H1 (cell line): ENCODE measurements around the gene ARID1B. TPM values are rescaled to one million over a fixed set of nuclear protein-coding genes. Genes with fewer than 3 reads are reported as not detected.

ENCODE experiments used
- CTCF ChIA-PET: fragments of 300-600 bp; sonication (Branson Sonifier 250); formaldehyde crosslinking; loops from one replicate; lab custom pipeline; 2021; ENCODE audit not compliant: partially characterized antibody; lab: Charles Lee
- POLR2A ChIA-PET: fragments of 300-600 bp; sonication (Branson Sonifier 250); formaldehyde crosslinking; loops from one replicate; lab custom pipeline; 2021; ENCODE audit warnings: inconsistent platforms; ENCODE audit not compliant: partially characterized antibody; lab: Charles Lee
- DNase-seq, 2 experiments: peaks; one replicate each; pipeline versions ENCODE4 v3.0.0 to v3.0.0-alpha.2; 2010 to 2022; ENCODE audit warnings: low spot score in 2 of 2, low read depth in 1 of 2, mixed read lengths in 1 of 2
- FAIRE-seq: peaks from 2 replicates; lab custom pipeline; 2011; peaks lifted over from hg19 to GRCh38; lab: Jason Lieb, UNC
- H2AFZ ChIP-seq: 2 replicates; pipeline ENCODE4 v1.8.1; 2012; ENCODE audit warnings: low read length, inconsistent platforms
- H2AK5ac ChIP-seq: 2 replicates; pipeline ENCODE4 v1.6.1; 2013; ENCODE audit warnings: low read depth, low read length
- H2BK120ac ChIP-seq: replicated peaks from 2 replicates; pipeline ENCODE3; 2013; ENCODE audit warnings: low read depth, low read length, inconsistent platforms
- H2BK12ac ChIP-seq: 2 replicates; pipeline ENCODE4 v1.6.1; 2013; ENCODE audit warnings: low read depth, low read length
- H2BK15ac ChIP-seq: 2 replicates; pipeline ENCODE4 v1.6.1; 2013; ENCODE audit warnings: low read length
- H2BK20ac ChIP-seq: 2 replicates; pipeline ENCODE4 v1.6.1; 2013; ENCODE audit warnings: low read length
- H2BK5ac ChIP-seq: 2 replicates; pipeline ENCODE4 v1.6.1; 2013; ENCODE audit warnings: low read depth, low read length
- H3K14ac ChIP-seq: 2 replicates; pipeline ENCODE4 v1.6.1; 2013; ENCODE audit warnings: inconsistent platforms; ENCODE audit not compliant: insufficient read length
- H3K18ac ChIP-seq: 2 replicates; pipeline ENCODE4 v1.6.1; 2013; ENCODE audit warnings: low read length; ENCODE audit errors: extremely low read depth
- H3K23ac ChIP-seq: 2 replicates; pipeline ENCODE4 v1.6.1; 2013; ENCODE audit warnings: inconsistent platforms; ENCODE audit not compliant: insufficient read length
- H3K23me2 ChIP-seq: 2 replicates; pipeline ENCODE4 v1.6.1; 2013; ENCODE audit warnings: low read depth, low read length
- H3K27ac ChIP-seq: 2 replicates; pipeline ENCODE4 v1.6.1; 2011; ENCODE audit warnings: low read depth, low read length, inconsistent platforms
- H3K27me3 ChIP-seq, 4 experiments: replicated peaks in 1 of 4; 1 replicate in 1 of 4; 2 replicates in 3 of 4; pipeline versions ENCODE4 v1.6.1 to v1.8.1; 2011 to 2013; ENCODE audit warnings: low read length in 3 of 4, mild to moderate bottlenecking in 3 of 4, inconsistent platforms in 2 of 4, mixed read lengths in 2 of 4, moderate library complexity in 1 of 4; ENCODE audit not compliant: control insufficient read depth in 3 of 4, insufficient read depth in 3 of 4; ENCODE audit errors: extremely low read depth in 1 of 4
- H3K36me3 ChIP-seq, 4 experiments: 2 replicates each; pipeline versions ENCODE4 v1.6.1 to v1.8.1; 2011 to 2013; ENCODE audit warnings: mild to moderate bottlenecking in 4 of 4, low read length in 3 of 4, moderate library complexity in 2 of 4, control low read depth in 1 of 4, inconsistent platforms in 1 of 4; ENCODE audit not compliant: insufficient read depth in 4 of 4, control insufficient read depth in 2 of 4
- H3K4ac ChIP-seq: replicated peaks from 2 replicates; pipeline ENCODE3; 2013; ENCODE audit warnings: low read length, low read depth, mixed read lengths, inconsistent platforms; ENCODE audit not compliant: insufficient read length
- H3K4me1 ChIP-seq, 4 experiments: replicated peaks in 1 of 4; 1 replicate in 1 of 4; 2 replicates in 3 of 4; pipeline versions ENCODE4 v1.6.1 to v1.8.1; 2011 to 2013; ENCODE audit warnings: low read length in 3 of 4, inconsistent platforms in 2 of 4, mixed read lengths in 1 of 4; ENCODE audit not compliant: insufficient read depth in 4 of 4, control insufficient read depth in 3 of 4
- H3K4me2 ChIP-seq, 2 experiments: 2 replicates each; pipeline versions ENCODE4 v1.6.1 to v1.8.1; 2011 to 2013; ENCODE audit warnings: low read depth in 2 of 2, low read length in 2 of 2, control low read depth in 1 of 2, inconsistent platforms in 1 of 2, mild to moderate bottlenecking in 1 of 2; ENCODE audit not compliant: insufficient read depth in 1 of 2
- H3K4me3 ChIP-seq, 4 experiments: fragments of 200-600, 300-600 bp in 1 of 4; sonication (generic), shearing (Covaris generic), sonication (Bioruptor Twin) in 1 of 4; 2 replicates each; pipeline versions ENCODE4 v1.5.1 to v1.8.1; 2011 to 2016; ENCODE audit warnings: low read length in 4 of 4, low read depth in 3 of 4, control low read depth in 2 of 4, inconsistent platforms in 2 of 4, mild to moderate bottlenecking in 2 of 4, mixed read lengths in 1 of 4, moderate library complexity in 1 of 4; ENCODE audit not compliant: insufficient read depth in 2 of 4; ENCODE audit errors: extremely low read depth in 1 of 4
- H3K56ac ChIP-seq: replicated peaks from 2 replicates; pipeline ENCODE3; 2013; ENCODE audit warnings: low read depth, mild to moderate bottlenecking, mixed read lengths, low read length, inconsistent platforms; ENCODE audit not compliant: insufficient read length
- H3K79me1 ChIP-seq: 2 replicates; pipeline ENCODE4 v1.6.1; 2013; ENCODE audit warnings: low read depth, low read length, control low read depth
- H3K79me2 ChIP-seq, 2 experiments: 2 replicates each; pipeline versions ENCODE4 v1.6.1 to v1.8.1; 2012 to 2013; ENCODE audit warnings: low read length in 2 of 2, mild to moderate bottlenecking in 2 of 2, inconsistent platforms in 1 of 2; ENCODE audit not compliant: insufficient read depth in 2 of 2, control insufficient read depth in 1 of 2
- H3K9ac ChIP-seq, 4 experiments: replicated peaks in 1 of 4; 1 replicate in 1 of 4; 2 replicates in 3 of 4; pipeline versions ENCODE4 v1.6.1 to v1.8.1; 2011 to 2013; ENCODE audit warnings: low read depth in 3 of 4, low read length in 3 of 4, control low read depth in 2 of 4, mild to moderate bottlenecking in 2 of 4, moderate library complexity in 2 of 4, inconsistent platforms in 1 of 4; ENCODE audit errors: extremely low read depth in 1 of 4
- H3K9me3 ChIP-seq, 2 experiments: 2 replicates each; pipeline versions ENCODE4 v1.6.1 to v1.8.1; 2012 to 2013; ENCODE audit warnings: mild to moderate bottlenecking in 2 of 2, moderate library complexity in 2 of 2, control low read depth in 1 of 2, inconsistent platforms in 1 of 2, low read depth in 1 of 2, low read length in 1 of 2, mixed read lengths in 1 of 2; ENCODE audit not compliant: insufficient read depth in 2 of 2
- H4K20me1 ChIP-seq, 2 experiments: replicated peaks in 1 of 2; 2 replicates each; pipeline versions ENCODE3 to v1.8.1; 2011 to 2013; ENCODE audit warnings: inconsistent platforms in 2 of 2, low read length in 2 of 2, mild to moderate bottlenecking in 1 of 2; ENCODE audit not compliant: insufficient read depth in 2 of 2, control insufficient read depth in 1 of 2
- H4K5ac ChIP-seq: 2 replicates; pipeline ENCODE4 v1.6.1; 2013; ENCODE audit warnings: low read length, low read depth, mixed read lengths, inconsistent platforms; ENCODE audit not compliant: insufficient read length
- H4K8ac ChIP-seq: 2 replicates; pipeline ENCODE4 v1.8.0; 2013; ENCODE audit warnings: mild to moderate bottlenecking, moderate library complexity, low read length, inconsistent platforms; ENCODE audit not compliant: insufficient read depth; ENCODE audit errors: extremely low read depth
- H4K91ac ChIP-seq: replicated peaks from 2 replicates; pipeline ENCODE3; 2013; ENCODE audit warnings: low read length, mixed read lengths, inconsistent platforms; ENCODE audit not compliant: insufficient read length
- GABPA ChIP-seq: IDR thresholded peaks from 2 replicates; pipeline ENCODE4 v1.6.1; 2011; ENCODE audit warnings: mild to moderate bottlenecking, low read length, moderate library complexity, borderline replicate concordance; ENCODE audit not compliant: insufficient read depth
- RAD21 ChIP-seq, 2 experiments: IDR thresholded peaks in 1 of 2; conservative IDR thresholded peaks in 1 of 2; 2 replicates each; pipeline ENCODE4 v1.6.1; 2011; ENCODE audit warnings: low read depth in 2 of 2, low read length in 2 of 2, improper control_type of control experiment in 1 of 2, inconsistent platforms in 1 of 2, mild to moderate bottlenecking in 1 of 2, moderate library complexity in 1 of 2
- RBBP5 ChIP-seq: IDR thresholded peaks from 2 replicates; pipeline ENCODE4 v1.7.1; 2012; ENCODE audit warnings: low read depth, mild to moderate bottlenecking, inconsistent platforms, low read length, moderate library complexity, borderline replicate concordance
- SP4 ChIP-seq: IDR thresholded peaks from 2 replicates; pipeline ENCODE4 v1.6.1; 2012; ENCODE audit warnings: low read length, inconsistent platforms
- SUZ12 ChIP-seq: fragments of 200-600 bp; sonication (generic); IDR thresholded peaks from 2 replicates; pipeline ENCODE4 v1.6.1; 2012; ENCODE audit warnings: mild to moderate bottlenecking, inconsistent platforms, low read length, moderate library complexity, mixed read lengths
- USF2 ChIP-seq: IDR thresholded peaks from 2 replicates; pipeline ENCODE4 v1.6.1; 2011; ENCODE audit warnings: low read length, improper control_type of control experiment
- WGBS, 2 experiments: shearing (Covaris generic) in 1 of 2; methylation state at CpG; one replicate each; pipeline versions ENCODE4 v1.1.6 to v1.1.7; 2013 to 2015; ENCODE audit warnings: low lambda C conversion rate in 2 of 2, mixed read lengths in 2 of 2, inconsistent platforms in 1 of 2, low coverage in 1 of 2, missing lambda C conversion rate in 1 of 2; ENCODE audit not compliant: insufficient replicate concordance in 2 of 2, insufficient coverage in 1 of 2, insufficient read length in 1 of 2; ENCODE audit errors: extremely low coverage in 1 of 2, missing lambda C conversion rate in 1 of 2; 5-methylcytosine and 5-hydroxymethylcytosine counted together
- polyA plus RNA-seq, 7 experiments: library from polyadenylated mRNA; depleted of rRNA in 3 of 7; stranded (reverse) in 5 of 7; unstranded in 2 of 7; fragments of >200 nt in 5 of 7; fragments of 200-250 nt in 2 of 7; gene quantifications; 1 replicate in 5 of 7; 2 replicates in 1 of 7; 4 replicates in 1 of 7; pipeline versions ENCODE4 v1.2.1 to v1.2.3, GENCODE V29; 2011 to 2013; ENCODE audit warnings: missing spikeins in 2 of 7, mixed read lengths in 2 of 7
- total RNA-seq: library from RNA; stranded (reverse); fragmentation: NEBNext Ultra II Directional; extraction: Animal tissue kit (Norgen Biotek cat#: 25700); gene quantifications from 2 replicates; pipeline ENCODE4 v1.2.1, GENCODE V29; 2021

The ARID1B gene
- total and polyA plus RNA-seq, 2 of the 8 experiments (the other 6 are each of a cell fraction or from before 2014, with no cell fraction given), result 24.3 to 70.3 TPM

GRCh38 chr6:156796627-156797026 is 19.4 kb downstream of the ARID1B start:
- H3K4me2 ChIP-seq, result no peak overlapping the region
- H4K5ac ChIP-seq, result no peak overlapping the region
- no peak overlapping the region for H3K18ac ChIP-seq
- H2BK20ac ChIP-seq, result no peak overlapping the region
- H3K23me2 ChIP-seq, result no peaks in the 10 kb centered on the region
- no peaks in the 10 kb centered on the region for H3K9me3 ChIP-seq
- H2AFZ ChIP-seq, result no peak overlapping the region
- no peak overlapping the region for H4K91ac ChIP-seq
- no peak overlapping the region for H3K4me3 ChIP-seq
- 0 out of 2 replicates have a peak overlapping the region, but pooled peaks have one; percentile 77 for H2AK5ac ChIP-seq
- peaks cover 4 to 21% (median 12%) of the 10 kb centered on the region in 4 experiments for H3K4me1 ChIP-seq
- no peak overlapping the region for H3K4ac ChIP-seq
- peaks cover 32 to 100% of the 10 kb centered on the region in 2 experiments for H3K79me2 ChIP-seq
- no peak overlapping the region for H3K14ac ChIP-seq
- no peak overlapping the region for H4K8ac ChIP-seq
- no peak for TF ChIP-seq USF2
- no peak for TF ChIP-seq SUZ12
- TF ChIP-seq GABPA, result no peak
- TF ChIP-seq SP4, result no peak
- TF ChIP-seq RAD21 (IDR thresholded peaks at IDR 0.05 in 1 of 2, conservative IDR thresholded peaks at IDR 0.05 in 1 of 2; ENCODE audit: low read depth in 2 of 2, low read length in 2 of 2), result no peak
- TF ChIP-seq RBBP5, result no peak
- H2BK5ac ChIP-seq, result no peak overlapping the region
- no peak overlapping the region for H2BK15ac ChIP-seq
- no peaks in the 10 kb centered on the region for H3K27me3 ChIP-seq
- peaks cover 13 to 18% of the 10 kb centered on the region in 2 experiments for H4K20me1 ChIP-seq
- no peak overlapping the region for H3K56ac ChIP-seq
- POLR2A ChIA-PET, result interaction anchor here (1.2 to 2.6 kb wide), 2 partner anchors 13 to 17 kb away, joined by 6 to 9 read pairs; no protein-coding TSS in a partner anchor
- no peaks in the 10 kb centered on the region; a peak in 1 of 8 replicates for H3K36me3 ChIP-seq
- no peak overlapping the region for H2BK120ac ChIP-seq
- no peak overlapping the region for H3K27ac ChIP-seq
- WGBS, 2 experiments, result 80% methylated on average over 3 of the region's 3 CpGs; no CpG with 5 or more reads in 1 of the 2 experiments
- H3K9ac ChIP-seq, result no peak overlapping the region
- DNase-seq, result no peak
- no peak overlapping the region; the same call in 1 of the 2 replicates for H2BK12ac ChIP-seq
- H3K79me1 ChIP-seq, result peaks cover 22% of the 10 kb centered on the region
- CTCF ChIA-PET, result interaction anchor here (0.6 to 1.3 kb wide), 9 partner anchors 8 to 440 kb away, joined by 3 to 4 read pairs (median 3); no protein-coding TSS in a partner anchor
- no peak for FAIRE-seq
- H3K23ac ChIP-seq, result no peak overlapping the region
